Muscle layer of duodenum (tissue), 2 donors: ENCODE results near the gene GSN.

Experiments
- H3K27ac ChIP-seq: one replicate; pipeline ENCODE4 v1.7.0; 2013; ENCODE audit warnings: mild to moderate bottlenecking, low read length
- H3K27me3 ChIP-seq: one replicate; pipeline ENCODE4 v1.7.0; 2013; ENCODE audit warnings: low read depth, mild to moderate bottlenecking, control low read depth, low read length
- H3K36me3 ChIP-seq, 2 donors: one replicate each; pipeline ENCODE4 v1.7.0; 2013; ENCODE audit warnings: low read length in 2 of 2, control low read depth in 1 of 2, mild to moderate bottlenecking in 1 of 2; ENCODE audit not compliant: insufficient read depth in 2 of 2, control insufficient read depth in 1 of 2
- H3K4me1 ChIP-seq, 2 donors: one replicate each; pipeline ENCODE4 v1.7.0; 2013; ENCODE audit warnings: low read length in 2 of 2, mild to moderate bottlenecking in 2 of 2, control low read depth in 1 of 2, moderate library complexity in 1 of 2; ENCODE audit not compliant: insufficient read depth in 2 of 2, control insufficient read depth in 1 of 2
- H3K4me3 ChIP-seq, 2 donors: one replicate each; pipeline ENCODE4 v1.7.0; 2013; ENCODE audit warnings: low read length in 2 of 2, low read depth in 1 of 2, mild to moderate bottlenecking in 1 of 2
- H3K9me3 ChIP-seq, 2 donors: one replicate each; pipeline ENCODE4 v1.7.0; 2013; ENCODE audit warnings: low read length in 2 of 2, control low read depth in 1 of 2, mild to moderate bottlenecking in 1 of 2; ENCODE audit not compliant: control insufficient read depth in 1 of 2
- donor health status: healthy.

The GSN gene

DNA sequence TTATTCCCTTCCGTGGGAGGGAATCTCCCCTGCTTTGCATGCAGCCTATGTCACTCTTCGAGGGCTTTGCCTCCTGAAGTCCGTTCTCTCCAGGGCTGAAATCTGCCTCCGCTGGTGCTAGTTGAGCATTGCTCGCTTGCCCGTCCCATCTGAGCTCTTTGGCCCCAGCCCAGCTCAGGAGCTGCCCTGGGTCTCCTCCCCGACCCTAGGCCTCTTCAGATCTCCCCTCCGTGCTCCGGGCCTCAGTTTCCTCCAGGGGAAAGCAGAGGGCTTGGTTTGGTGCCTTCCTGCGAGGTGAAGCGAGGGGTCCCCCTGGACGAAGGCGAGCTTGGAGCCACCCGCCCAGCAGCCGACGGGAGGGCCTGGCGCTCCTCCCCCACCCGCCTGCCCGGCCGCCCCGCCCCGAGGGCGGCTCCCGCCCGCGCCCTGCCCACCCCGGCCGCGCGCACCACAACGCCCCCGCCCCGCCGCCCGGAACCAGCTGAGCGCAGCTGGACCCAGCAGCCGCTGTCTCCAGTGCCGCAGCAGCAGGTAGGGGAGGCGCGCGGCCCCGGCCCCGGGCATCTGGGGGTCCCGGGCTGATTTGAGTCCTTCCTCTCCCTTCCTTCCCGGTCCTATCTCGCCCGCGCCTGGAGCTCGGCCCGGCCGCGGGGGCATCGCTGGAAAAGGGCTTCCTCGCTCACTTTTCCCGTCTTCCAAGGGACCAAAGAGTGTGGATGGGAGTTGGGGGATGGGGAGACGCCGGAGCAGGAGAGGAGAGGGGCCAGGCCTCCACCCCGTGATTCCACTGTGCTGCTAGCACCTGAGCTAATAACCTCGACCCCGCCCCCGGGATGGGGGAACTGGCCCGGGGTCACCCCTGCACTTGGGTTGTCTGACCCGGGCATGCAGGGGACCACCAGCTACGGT lies at the start of gene GSN:
Gene GSN, plus strand, starts transcription at position 474 of the 909 bp plus-strand sequence. CDS start 33,810 bp downstream, outside the sequence.
- Histone ChIP-seq H3K9me3 (no peaks in the 10 kb centered on the region), H3K4me1 (peaks cover 15 to 48% of the 10 kb centered on the region in 2 donors), H3K27me3 (no peaks in the 10 kb centered on the region), H3K4me3 (peak within 1 kb of the TSS; percentile 84 to 90), H3K27ac (peak within 1 kb of the TSS; percentile 92), H3K36me3 (peaks cover 0 to 6% of the 10 kb centered on the region in 2 donors)

- Histone ChIP-seq H3K9me3 (no peaks in the 10 kb centered on the region), H3K4me3 (no peak overlapping the region), H3K27ac (no peak overlapping the region), H3K36me3 (no peaks in the 10 kb centered on the region), H3K27me3 (no peaks in the 10 kb centered on the region), H3K4me1 (peaks cover 0 to 5% of the 10 kb centered on the region in 2 donors)
Observed at GRCh38 chr9:121218357-121219027, 49.5 kb upstream of the GSN start.

- no peak overlapping the region for H3K4me3 ChIP-seq
- no peaks in the 10 kb centered on the region for H3K36me3 ChIP-seq
- H3K9me3 ChIP-seq = no peaks in the 10 kb centered on the region
- H3K27ac ChIP-seq = no peak overlapping the region
- H3K4me1 ChIP-seq = peaks cover 0 to 5% of the 10 kb centered on the region in 2 donors
- no peaks in the 10 kb centered on the region for H3K27me3 ChIP-seq
Observed at GRCh38 chr9:121219530-121219929, 48.4 kb upstream of the GSN start.

GRCh38 chr9:121220996-121221663 lies 46.8 kb upstream of the GSN start:
- no peak overlapping the region for H3K27ac ChIP-seq
- H3K4me1 ChIP-seq = peaks cover 0 to 5% of the 10 kb centered on the region in 2 donors
- no peaks in the 10 kb centered on the region for H3K27me3 ChIP-seq
- no peaks in the 10 kb centered on the region for H3K36me3 ChIP-seq
- no peaks in the 10 kb centered on the region for H3K9me3 ChIP-seq
- H3K4me3 ChIP-seq = no peak overlapping the region

GRCh38 chr9:121221664-121222055 lies 46.3 kb upstream of the GSN start:
- H3K4me3 ChIP-seq = no peak overlapping the region
- H3K9me3 ChIP-seq = no peaks in the 10 kb centered on the region
- no peaks in the 10 kb centered on the region for H3K36me3 ChIP-seq
- no peak overlapping the region for H3K27ac ChIP-seq
- H3K4me1 ChIP-seq = peaks cover 0 to 5% of the 10 kb centered on the region in 2 donors
- H3K27me3 ChIP-seq = no peaks in the 10 kb centered on the region

DNA sequence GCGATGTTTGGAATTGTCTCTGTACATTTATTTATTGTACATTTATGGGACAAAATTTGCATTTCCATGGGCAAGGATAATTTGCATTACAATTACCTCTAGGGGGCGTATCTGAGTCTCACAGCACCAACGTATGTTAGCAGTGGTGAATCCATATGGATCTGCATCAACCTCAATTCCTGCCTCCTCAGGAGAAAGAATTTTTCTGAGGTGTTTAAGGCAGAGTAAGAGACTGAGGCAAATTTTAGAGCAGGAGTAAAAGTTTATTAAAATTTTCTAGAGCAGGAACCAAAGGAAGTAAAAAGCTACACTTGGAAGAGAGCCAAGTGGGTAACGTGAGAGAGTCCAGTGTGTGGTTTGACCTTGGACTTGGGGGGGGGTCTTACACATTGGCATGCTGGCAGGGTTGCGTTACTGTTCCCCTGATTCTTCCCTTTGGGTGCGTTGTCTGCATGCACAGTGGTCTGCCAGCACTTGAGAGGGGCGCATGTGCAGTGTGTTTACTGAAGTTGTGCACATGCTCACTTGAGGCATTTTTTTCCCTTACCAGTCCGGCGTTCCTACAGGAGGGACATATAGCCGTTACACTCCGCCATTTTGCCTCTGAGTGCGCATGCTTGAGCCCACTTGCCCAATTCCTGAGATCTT lies 45.3 kb upstream of the GSN start:
- Histone ChIP-seq H3K36me3 (no peaks in the 10 kb centered on the region), H3K9me3 (no peaks in the 10 kb centered on the region), H3K4me3 (no peak overlapping the region), H3K27me3 (no peaks in the 10 kb centered on the region), H3K27ac (no peak overlapping the region), H3K4me1 (peaks cover 0 to 5% of the 10 kb centered on the region in 2 donors)

GRCh38 chr9:121225240-121225639 lies 42.7 kb upstream of the GSN start:
- H3K27ac ChIP-seq = no peak overlapping the region
- H3K4me3 ChIP-seq = no peak overlapping the region
- H3K36me3 ChIP-seq = no peaks in the 10 kb centered on the region
- H3K27me3 ChIP-seq = no peaks in the 10 kb centered on the region
- H3K4me1 ChIP-seq = peaks cover 0 to 5% of the 10 kb centered on the region in 2 donors
- no peaks in the 10 kb centered on the region for H3K9me3 ChIP-seq

GRCh38 chr9:121226175-121226574 lies 41.8 kb upstream of the GSN start:
- Histone ChIP-seq H3K27me3 (no peaks in the 10 kb centered on the region), H3K4me3 (no peak overlapping the region)

GRCh38 chr9:121227862-121228261 lies 40.1 kb upstream of the GSN start:
- no peaks in the 10 kb centered on the region for H3K27me3 ChIP-seq
- H3K4me1 ChIP-seq = no peaks in the 10 kb centered on the region

More at GRCh38 chr9:121226175-121226574, 41.8 kb upstream of the GSN start:
- Histone ChIP-seq H3K4me1 (peaks cover 0 to 5% of the 10 kb centered on the region in 2 donors), H3K9me3 (no peaks in the 10 kb centered on the region), H3K27ac (no peak overlapping the region), H3K36me3 (no peaks in the 10 kb centered on the region)

DNA sequence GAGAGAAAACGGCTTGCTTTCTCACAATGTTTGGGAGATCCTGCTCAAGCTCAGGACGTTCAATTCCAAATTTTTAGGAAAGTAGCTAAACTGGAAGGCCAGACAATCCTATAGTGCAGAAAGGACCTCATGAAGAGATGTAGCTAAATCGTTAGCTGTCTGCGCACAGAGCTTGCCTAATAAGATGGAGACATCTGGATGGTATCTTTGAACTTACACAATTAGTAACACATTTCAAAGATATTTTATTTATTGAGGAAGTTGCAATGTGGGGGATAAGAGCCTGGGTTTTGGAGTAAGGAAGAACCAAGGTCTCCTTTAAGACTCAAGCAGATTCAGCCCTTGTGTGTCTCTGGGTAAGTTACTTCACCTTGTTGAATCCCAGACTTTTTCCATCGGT lies 37.7 kb upstream of the GSN start:
- Histone ChIP-seq H3K36me3 (no peaks in the 10 kb centered on the region), H3K4me3 (no peak overlapping the region), H3K9me3 (no peaks in the 10 kb centered on the region), H3K27me3 (no peaks in the 10 kb centered on the region), H3K27ac (no peak overlapping the region), H3K4me1 (no peaks in the 10 kb centered on the region)

More at GRCh38 chr9:121227862-121228261, 40.1 kb upstream of the GSN start:
- Histone ChIP-seq H3K4me3 (no peak overlapping the region), H3K27ac (no peak overlapping the region), H3K36me3 (no peaks in the 10 kb centered on the region), H3K9me3 (no peaks in the 10 kb centered on the region)

GRCh38 chr9:121232251-121232650 lies 35.7 kb upstream of the GSN start:
- H3K4me3 ChIP-seq = no peak overlapping the region
- no peaks in the 10 kb centered on the region for H3K4me1 ChIP-seq
- no peak overlapping the region for H3K27ac ChIP-seq
- no peaks in the 10 kb centered on the region for H3K36me3 ChIP-seq
- no peaks in the 10 kb centered on the region for H3K27me3 ChIP-seq
- H3K9me3 ChIP-seq = no peaks in the 10 kb centered on the region
